GM18520 (cell line): ENCODE measurements around the gene GHRH.

Experiments used
- ATAC-seq: cut with Tn5 transposase; IDR thresholded peaks from one replicate; pipeline ENCODE4 v1.9.1; 2021; ENCODE audit not compliant: unreplicated experiment

The GHRH gene

DNA sequence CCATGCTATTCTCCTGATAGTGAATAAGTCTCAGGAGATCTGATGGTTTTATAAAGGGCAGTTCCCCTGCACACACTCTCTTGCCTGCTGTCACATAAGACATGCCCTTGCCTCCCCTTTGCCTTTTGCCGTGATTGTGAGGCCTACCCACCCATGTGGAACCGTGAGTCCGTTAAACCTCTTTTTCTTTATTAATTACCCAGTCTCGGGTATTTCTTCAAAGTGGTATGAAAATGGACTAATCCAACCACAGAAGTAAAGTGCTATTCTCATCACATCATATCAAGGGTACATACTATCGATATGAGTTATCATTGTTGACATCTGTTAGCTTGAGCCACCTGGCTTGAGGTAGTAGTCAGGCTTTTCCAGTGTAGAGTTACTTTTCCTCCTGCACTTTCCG, 30.1 kb upstream of the GHRH start:
- ATAC-seq, result no peak

- no peak for ATAC-seq
These were observed 28.7 kb upstream of the GHRH start for GRCh38 chr20:37290158-37290810.

GRCh38 chr20:37288091-37288490, 26.5 kb upstream of the GHRH start:
- ATAC-seq, result no peak

GRCh38 chr20:37285664-37286374, 24.2 kb upstream of the GHRH start:
- ATAC-seq, result no peak

DNA sequence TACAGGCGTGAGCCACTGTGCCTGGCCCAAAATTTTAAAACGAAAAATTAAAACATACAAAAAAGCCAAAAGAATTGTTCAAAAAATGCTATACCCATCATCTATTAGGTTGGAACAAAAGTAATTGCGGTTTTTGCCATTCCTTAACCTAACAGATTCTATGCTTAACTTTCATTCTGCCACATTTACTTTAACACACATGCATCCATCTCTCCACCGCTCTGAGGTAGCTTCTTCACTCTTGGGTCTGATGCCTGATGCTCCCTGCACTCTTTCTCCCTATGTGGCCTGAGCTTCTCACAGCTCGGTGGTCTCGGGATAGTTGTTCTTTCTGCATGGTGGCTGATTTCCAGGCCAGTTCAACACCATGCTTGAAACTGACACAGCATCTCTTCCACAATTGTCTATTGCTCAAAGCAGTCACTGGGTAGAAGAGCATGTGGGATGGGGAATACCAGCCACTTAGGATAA, 23.1 kb upstream of the GHRH start:
- ATAC-seq, result no peak

GRCh38 chr20:37283530-37284195, 22.0 kb upstream of the GHRH start:
- no peak for ATAC-seq

- ATAC-seq, result no peak
These were observed 20.9 kb upstream of the GHRH start for GRCh38 chr20:37282556-37282955.

- ATAC-seq, result no peak
These were observed 18.8 kb upstream of the GHRH start for GRCh38 chr20:37280403-37280802.

DNA sequence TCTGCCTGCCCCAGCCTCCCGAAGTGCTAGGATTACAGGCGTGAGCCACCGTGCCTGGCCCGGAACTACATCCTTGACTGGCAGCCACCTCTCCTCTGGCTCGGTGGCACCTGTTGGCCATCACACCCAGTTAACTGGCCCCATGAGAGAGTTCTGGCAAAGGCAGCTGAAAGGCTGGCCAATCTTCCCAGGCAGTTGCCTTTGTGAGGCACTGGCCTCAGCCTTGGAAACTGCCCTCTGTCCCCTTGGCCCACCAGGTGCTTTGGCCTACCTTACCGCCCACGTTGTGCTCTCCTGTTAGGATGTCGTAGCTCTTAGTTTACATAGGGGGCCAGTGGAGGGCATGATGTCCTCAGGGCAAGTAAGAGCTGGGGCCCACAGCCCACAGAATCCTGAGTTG, 18.2 kb upstream of the GHRH start:
- ATAC-seq, result no peak

DNA sequence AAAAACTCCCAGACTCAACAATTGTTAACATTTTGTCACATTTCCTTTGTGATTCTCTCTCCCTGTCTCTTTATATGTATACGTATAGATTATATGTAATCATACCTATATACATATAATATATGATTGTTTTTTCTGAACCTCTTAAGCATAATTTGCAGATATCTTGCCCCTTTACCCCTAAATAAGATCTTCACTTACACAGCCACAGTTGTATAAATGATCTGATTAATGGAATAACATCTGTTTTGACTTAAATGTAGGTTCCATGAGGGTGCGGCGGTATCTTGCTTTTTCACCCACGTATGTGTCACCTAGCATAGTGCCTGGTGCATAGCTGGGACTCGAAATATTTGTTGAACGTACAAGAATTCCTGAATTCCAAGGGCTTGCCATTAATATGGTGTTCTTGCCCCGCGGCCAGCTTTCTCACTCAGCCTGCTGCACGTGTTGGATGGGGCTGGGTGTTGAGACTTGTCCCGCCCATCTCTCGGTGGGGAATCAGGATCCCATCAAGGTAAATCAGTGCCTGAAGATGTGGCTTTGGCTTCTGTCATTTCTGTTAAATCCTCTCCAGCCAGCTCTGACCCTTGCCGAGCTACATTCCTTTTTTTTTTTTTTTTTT, 17.5 kb upstream of the GHRH start:
- no peak for ATAC-seq

GRCh38 chr20:37277253-37277593, 15.6 kb upstream of the GHRH start:
- no peak for ATAC-seq

GRCh38 chr20:37276494-37277252, 15.1 kb upstream of the GHRH start:
- no peak for ATAC-seq

DNA sequence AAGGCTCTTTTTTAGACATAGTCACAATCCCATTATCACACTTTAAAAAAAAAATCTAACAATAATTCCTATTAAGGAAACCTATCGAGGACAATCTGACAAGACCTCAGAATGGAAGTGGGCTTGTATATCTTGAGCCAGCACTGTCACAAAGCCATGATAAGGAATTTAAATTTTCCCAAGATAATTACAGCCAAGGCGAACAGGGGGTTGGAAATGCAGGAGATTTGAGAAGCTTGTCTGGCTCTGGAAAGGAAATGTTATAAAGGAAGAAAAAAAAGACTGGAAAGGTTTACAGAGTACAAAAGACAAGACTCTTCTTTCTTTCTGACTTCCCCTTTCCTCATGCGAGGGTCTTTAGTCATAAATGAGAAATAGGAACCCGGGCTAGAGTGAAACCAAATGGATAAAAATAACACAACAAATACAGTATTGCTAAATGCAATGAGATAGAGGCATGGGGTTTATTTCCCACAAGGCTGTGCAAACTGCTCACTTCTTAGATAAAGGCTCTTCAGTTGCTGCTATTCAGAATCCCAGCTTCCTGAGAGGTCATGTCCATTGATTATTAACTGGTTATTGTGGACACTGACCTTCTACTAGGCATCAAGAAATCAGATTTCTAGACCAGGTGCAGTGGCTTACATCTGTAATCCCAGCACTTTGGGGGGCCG, 13.4 kb upstream of the GHRH start:
- no peak for ATAC-seq

DNA sequence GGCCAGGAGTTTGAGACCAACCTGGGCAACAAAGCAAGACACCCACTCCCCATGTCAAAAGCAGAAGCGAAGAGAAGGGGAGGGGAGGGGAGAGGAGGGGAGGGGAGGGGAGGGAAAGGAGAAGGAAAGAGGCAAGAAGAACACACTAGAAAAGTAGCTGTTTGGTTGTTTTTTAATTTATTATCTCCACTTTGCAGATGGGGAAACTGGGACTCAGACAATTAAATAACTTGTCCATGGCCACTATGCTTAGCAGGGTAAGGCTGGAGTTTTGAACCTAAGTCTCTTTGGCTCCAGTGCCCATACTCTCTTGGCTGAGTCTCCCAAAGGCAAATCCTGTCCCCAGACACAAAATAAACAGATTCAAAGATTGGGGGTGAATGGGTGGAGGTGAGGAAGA, 12.4 kb upstream of the GHRH start:
- ATAC-seq, result no peak

- ATAC-seq, result no peak
These were observed 9.8 kb upstream of the GHRH start for GRCh38 chr20:37271421-37271768.

DNA sequence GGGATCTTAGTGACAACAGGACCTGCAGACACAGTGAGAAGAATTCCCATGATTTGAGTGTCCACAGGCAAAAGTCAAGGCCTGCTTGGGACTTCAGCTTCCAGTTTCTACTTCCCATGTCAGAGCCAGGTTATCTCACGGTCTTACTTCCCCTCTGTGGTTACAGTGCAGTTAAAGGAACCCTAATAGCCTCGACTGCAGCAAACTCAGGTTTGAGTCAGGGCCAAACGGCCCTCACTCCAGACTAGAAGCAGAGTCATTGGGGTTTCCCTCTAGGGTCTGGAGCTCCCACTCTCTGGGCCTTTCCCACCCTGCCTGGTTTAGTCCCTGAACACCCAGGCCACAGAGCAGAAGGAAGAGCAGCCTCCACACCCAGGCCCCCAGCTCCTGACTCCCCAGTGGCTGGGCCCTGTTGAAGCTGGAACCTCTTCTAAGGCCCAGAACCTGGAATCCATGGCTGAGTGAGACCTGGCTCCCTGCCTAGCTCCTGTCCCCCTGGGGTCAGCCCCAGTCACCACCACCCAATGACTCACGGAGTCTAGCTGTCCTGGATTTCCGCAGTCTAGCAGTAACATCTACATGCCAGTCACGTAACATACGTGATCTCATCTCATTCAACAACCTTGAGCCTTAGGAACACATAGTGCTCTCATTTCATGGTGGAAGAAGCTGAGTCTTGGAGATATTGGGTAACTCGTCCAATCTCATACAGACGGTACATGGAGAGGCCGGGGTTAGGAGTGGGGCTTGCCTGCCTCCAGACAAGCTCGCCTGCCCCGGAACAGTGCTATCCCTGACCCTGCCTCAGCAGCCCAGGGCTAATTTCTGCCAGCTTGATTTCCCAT, 9.2 kb upstream of the GHRH start:
- no peak for ATAC-seq

DNA sequence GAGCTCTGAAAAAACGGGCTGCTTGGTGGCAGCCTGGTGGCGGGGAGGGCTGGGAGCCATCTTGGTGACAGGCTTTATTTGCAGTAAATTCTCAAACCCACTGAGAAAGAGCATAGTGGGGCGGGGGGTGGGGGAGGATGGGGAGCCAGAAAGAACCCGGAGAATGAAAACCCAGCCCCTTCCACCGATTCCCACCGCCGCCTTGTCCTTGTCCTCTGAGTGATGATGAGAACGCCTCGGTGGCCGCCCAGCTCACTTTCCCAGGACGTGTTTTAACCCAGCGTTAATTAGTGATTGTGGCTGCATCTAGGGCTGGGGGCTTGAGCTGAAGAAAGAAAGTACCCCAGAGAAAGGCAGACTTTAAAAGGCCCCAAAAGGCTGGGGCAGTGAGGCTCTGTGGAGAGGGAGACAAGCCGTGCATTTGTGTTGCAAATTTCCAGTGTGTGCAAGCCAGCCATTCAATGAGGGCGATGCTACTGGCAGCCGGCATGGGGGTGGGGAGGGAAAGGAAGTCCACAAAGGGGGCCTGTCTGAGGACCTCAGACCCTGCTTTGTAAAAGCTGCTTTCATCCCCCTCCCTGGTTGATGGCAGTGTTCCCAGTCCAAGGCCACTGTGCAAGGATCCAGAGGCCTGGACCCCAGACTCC, 6.2 kb upstream of the GHRH start:
- ATAC-seq, result no peak

DNA sequence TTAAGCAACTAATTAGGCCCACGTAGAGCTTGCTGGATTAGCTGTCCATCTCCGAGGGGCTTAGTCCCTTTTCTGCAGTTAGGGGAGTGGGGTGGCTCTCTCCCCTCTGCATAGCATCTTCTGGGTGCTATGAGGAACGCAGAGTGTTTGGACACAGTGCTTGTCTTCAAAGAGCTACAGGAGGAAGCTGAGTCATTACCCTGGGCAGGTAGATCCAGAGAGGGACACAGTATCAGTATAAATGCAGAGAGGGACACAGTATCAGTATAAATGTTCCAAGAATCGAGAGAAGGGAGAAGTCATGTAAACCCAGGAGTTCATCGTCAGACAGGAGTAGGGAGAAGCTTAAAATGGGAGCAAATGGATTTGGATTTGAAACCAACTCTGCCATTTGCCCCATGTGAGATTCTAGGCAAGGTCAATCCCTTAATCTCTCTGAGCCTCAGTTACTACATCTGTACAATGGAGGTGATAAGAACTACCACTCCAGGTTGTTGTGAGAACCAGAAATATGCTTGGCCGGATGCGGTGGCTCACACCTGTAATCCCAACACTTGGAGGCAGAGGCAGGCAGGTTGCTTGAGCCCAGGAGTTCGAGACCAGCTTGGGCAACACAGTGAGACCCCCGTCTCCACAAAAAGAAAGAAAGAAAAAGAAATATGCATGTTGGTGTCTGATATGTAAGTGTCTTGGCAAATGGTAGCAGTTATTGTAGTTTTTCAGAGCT, 5.5 kb upstream of the GHRH start:
- ATAC-seq, result no peak

GRCh38 chr20:37265152-37265551, 3.5 kb upstream of the GHRH start:
- no peak for ATAC-seq
